ENCODE measurements around the gene DEFB119. TPM values are rescaled to one million over a fixed set of nuclear protein-coding genes. Genes with fewer than 3 reads are reported as not detected.
"Not testable (repeated sequence)": the region's sequence is repeated elsewhere in the genome, so short reads cannot be mapped to it uniquely, and the experiment has no call there.

DEFB119 gene, protein sequence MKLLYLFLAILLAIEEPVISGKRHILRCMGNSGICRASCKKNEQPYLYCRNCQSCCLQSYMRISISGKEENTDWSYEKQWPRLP
- total RNA-seq: not detected

DNA sequence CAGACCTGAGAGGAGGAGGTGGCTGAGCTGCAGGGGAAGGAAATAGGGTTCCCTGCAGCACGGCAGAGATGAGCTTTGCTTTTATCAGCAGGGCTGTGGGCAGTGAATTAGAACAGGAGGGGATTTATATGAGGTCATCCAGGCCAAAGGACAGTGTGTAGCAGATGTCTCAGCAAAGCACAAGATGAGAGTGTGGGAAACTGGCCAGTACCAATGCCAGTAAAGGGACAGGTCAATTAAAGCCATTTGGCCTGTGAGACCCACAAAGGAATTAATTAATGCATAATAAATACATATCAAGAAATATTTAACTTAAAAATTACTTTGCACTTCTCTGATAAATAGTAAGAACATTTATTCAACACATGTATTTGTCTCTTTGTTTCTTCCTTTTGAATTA is at the start of gene DEFB119:
TSS of gene DEFB119 (minus strand) at position 101 of the 400 bp plus-strand sequence. CDS start 107 bp downstream, outside the sequence.
- no peaks in the 10 kb centered on the region for H3K9me3 ChIP-seq
- no peaks in the 10 kb centered on the region for H3K4me1 ChIP-seq
- H3K27me3 ChIP-seq: no peaks in the 10 kb centered on the region
- no peak within 1 kb of the TSS for H3K27ac ChIP-seq
- intact Hi-C loops (cut with DNase I; ENCODE audit: low total_unique reads): no loop called here
- TF ChIP-seq POLR2A (IDR thresholded peaks at IDR 0.05): no peak
- TF ChIP-seq, protein P1, sequence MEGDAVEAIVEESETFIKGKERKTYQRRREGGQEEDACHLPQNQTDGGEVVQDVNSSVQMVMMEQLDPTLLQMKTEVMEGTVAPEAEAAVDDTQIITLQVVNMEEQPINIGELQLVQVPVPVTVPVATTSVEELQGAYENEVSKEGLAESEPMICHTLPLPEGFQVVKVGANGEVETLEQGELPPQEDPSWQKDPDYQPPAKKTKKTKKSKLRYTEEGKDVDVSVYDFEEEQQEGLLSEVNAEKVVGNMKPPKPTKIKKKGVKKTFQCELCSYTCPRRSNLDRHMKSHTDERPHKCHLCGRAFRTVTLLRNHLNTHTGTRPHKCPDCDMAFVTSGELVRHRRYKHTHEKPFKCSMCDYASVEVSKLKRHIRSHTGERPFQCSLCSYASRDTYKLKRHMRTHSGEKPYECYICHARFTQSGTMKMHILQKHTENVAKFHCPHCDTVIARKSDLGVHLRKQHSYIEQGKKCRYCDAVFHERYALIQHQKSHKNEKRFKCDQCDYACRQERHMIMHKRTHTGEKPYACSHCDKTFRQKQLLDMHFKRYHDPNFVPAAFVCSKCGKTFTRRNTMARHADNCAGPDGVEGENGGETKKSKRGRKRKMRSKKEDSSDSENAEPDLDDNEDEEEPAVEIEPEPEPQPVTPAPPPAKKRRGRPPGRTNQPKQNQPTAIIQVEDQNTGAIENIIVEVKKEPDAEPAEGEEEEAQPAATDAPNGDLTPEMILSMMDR (IDR thresholded peaks at IDR 0.05): no peak
- H3K4me3 ChIP-seq: no peak within 1 kb of the TSS
- no peaks in the 10 kb centered on the region for H3K36me3 ChIP-seq
- DNase-seq: no peak

DNA sequence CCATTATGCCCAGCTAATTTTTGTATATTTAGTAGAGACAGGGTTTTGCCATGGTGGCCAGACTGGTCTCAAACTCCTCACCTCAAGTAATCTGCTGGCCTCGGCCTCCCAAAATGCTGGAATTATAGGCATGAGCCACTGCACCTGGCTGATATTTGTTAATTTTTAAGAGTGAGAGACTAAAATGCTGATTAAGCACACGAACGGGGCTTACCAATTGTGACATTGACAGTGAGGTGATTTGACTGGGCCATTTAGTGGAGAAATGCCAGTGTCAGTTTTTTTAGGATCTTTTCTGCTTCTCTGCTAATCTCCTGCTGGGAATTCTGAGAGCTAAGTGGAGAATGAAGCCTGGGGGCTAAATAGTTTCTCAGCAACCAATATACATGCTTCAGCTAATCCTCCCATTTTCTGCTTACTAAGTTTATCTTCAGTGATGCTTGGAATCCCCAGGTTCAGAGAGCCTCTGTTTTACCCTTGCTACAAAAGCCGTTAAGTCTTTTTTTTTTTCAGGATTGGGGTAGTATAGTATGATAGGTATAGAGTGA is 40.3 kb upstream of the DEFB119 start:
- Histone ChIP-seq H3K4me3 (no peak overlapping the region), H3K9me3 (no peaks in the 10 kb centered on the region), H3K4me1 (no peaks in the 10 kb centered on the region), H3K27ac (no peak overlapping the region), H3K36me3 (no peaks in the 10 kb centered on the region), H3K27me3 (no peaks in the 10 kb centered on the region)
- no peak for TF ChIP-seq POLR2A (IDR thresholded peaks at IDR 0.05)
- TF ChIP-seq, protein P1 (IDR thresholded peaks at IDR 0.05): no peak
- intact Hi-C loops (cut with DNase I; ENCODE audit: low total_unique reads): no loop called here
- no peak for DNase-seq

- H3K9me3 ChIP-seq; H3K27ac ChIP-seq; H3K4me1 ChIP-seq; H3K27me3 ChIP-seq; DNase-seq; H3K36me3 ChIP-seq; H3K4me3 ChIP-seq; intact Hi-C loops (cut with DNase I; ENCODE audit: low total_unique reads): not testable (repeated sequence)
Measured at GRCh38 chr20:31427576-31427975, 37.2 kb upstream of the DEFB119 start.

DNA sequence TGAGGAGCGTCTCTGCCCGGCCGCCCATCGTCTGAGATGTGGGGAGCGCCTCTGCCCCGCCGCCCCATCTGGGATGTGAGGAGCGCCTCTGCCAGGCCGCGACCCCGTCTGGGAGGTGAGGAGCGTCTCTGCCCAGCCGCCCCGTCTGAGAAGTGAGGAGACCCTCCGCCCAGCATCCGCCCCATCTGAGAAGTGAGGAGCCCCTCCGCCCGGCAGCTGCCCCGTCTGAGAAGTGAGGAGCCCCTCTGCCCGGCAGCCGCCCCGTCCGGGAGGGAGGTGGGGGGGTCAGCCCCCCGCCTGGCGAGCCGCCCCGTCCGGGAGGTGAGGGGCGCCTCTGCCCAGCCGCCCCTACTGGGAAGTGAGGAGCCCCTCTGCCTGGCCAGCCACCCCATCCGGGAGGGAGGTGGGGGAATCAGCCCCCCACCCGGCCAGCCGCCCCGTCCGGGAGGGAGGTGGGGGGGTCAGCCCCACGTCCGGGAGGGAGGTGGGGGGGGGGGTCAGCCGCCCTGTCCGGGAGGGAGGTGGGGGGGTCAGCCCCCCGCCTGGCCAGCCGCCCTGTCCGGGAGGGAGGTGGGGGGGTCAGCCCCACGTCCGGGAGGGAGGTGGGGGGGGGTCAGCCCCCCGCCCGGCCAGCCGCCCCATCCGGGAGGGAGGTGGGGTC is 36.6 kb upstream of the DEFB119 start:
- H3K4me1 ChIP-seq; H3K9me3 ChIP-seq; H3K27me3 ChIP-seq; DNase-seq; intact Hi-C loops (cut with DNase I; ENCODE audit: low total_unique reads); H3K4me3 ChIP-seq; H3K27ac ChIP-seq; H3K36me3 ChIP-seq: not testable (repeated sequence)

DNA sequence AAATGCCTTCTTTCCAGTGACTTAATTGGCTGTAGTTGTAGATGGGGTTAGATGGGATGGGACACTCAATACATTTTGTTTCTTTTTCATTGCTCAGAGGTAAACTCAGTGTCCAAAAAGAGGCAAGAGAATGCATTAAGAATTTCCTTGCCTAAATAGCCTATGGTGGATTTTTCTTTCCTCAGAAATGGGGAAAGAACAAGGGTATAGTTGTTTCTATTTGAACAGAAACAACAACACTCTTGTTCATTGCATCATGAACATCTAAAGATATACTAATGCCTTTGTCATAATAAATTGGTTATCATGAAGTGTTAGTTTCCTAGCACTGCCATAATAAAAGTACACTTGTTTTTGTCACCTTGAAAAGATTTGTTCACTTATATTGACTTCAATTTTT is 35.4 kb upstream of the DEFB119 start:
- no peak overlapping the region for H3K27ac ChIP-seq
- intact Hi-C loops (cut with DNase I; ENCODE audit: low total_unique reads): no loop called here
- H3K4me1 ChIP-seq: no peaks in the 10 kb centered on the region
- no peak for TF ChIP-seq POLR2A (IDR thresholded peaks at IDR 0.05)
- TF ChIP-seq, protein P1 (IDR thresholded peaks at IDR 0.05): no peak
- H3K36me3 ChIP-seq: no peaks in the 10 kb centered on the region
- H3K27me3 ChIP-seq: no peaks in the 10 kb centered on the region
- no peaks in the 10 kb centered on the region for H3K9me3 ChIP-seq
- DNase-seq: no peak
- H3K4me3 ChIP-seq: no peak overlapping the region

- no peak for DNase-seq
- intact Hi-C loops (cut with DNase I; ENCODE audit: low total_unique reads): no loop called here
- TF ChIP-seq, protein P1 (IDR thresholded peaks at IDR 0.05): no peak
Measured at GRCh38 chr20:31418307-31418706, 27.9 kb upstream of the DEFB119 start.

More at GRCh38 chr20:31418307-31418706, 27.9 kb upstream of the DEFB119 start:
- no peaks in the 10 kb centered on the region for H3K27me3 ChIP-seq
- no peaks in the 10 kb centered on the region for H3K9me3 ChIP-seq
- no peaks in the 10 kb centered on the region for H3K36me3 ChIP-seq
- H3K4me1 ChIP-seq: no peaks in the 10 kb centered on the region
- H3K27ac ChIP-seq: no peak overlapping the region
- no peak overlapping the region for H3K4me3 ChIP-seq
